GM19397 (cell line): ENCODE results near the gene LRRFIP1.
"Not testable (repeated sequence)": the region's sequence is repeated elsewhere in the genome, so short reads cannot be mapped to it uniquely, and the experiment has no call there.

Experiments used
- ATAC-seq: cut with Tn5 transposase; IDR thresholded peaks from one replicate; pipeline ENCODE4 v1.9.1; 2021; ENCODE audit warnings: mild to moderate bottlenecking, moderate library complexity; ENCODE audit not compliant: unreplicated experiment

LRRFIP1 gene

GRCh38 chr2:237597196-237598145 is 29.9 kb upstream of the LRRFIP1 start:
- no peak for ATAC-seq

GRCh38 chr2:237598468-237599208 is 28.7 kb upstream of the LRRFIP1 start:
- ATAC-seq: no peak

GRCh38 chr2:237599465-237600110 is 27.8 kb upstream of the LRRFIP1 start:
- ATAC-seq: no peak

- no peak for ATAC-seq
Observed at GRCh38 chr2:237600205-237600846, 27.1 kb upstream of the LRRFIP1 start.

GRCh38 chr2:237601453-237602116 is 25.8 kb upstream of the LRRFIP1 start:
- no peak for ATAC-seq

GRCh38 chr2:237602409-237602808 is 25.0 kb upstream of the LRRFIP1 start:
- ATAC-seq: no peak

- no peak for ATAC-seq
Observed at GRCh38 chr2:237603049-237603717, 24.2 kb upstream of the LRRFIP1 start.

GRCh38 chr2:237603718-237604362 is 23.5 kb upstream of the LRRFIP1 start:
- no peak for ATAC-seq

GRCh38 chr2:237604391-237604790 is 23.0 kb upstream of the LRRFIP1 start:
- ATAC-seq: no peak

GRCh38 chr2:237604960-237605359 is 22.4 kb upstream of the LRRFIP1 start:
- ATAC-seq: no peak

GRCh38 chr2:237606522-237606921 is 20.9 kb upstream of the LRRFIP1 start:
- not testable (repeated sequence) for ATAC-seq

GRCh38 chr2:237612527-237613357 is 14.6 kb upstream of the LRRFIP1 start:
- ATAC-seq: no peak

- ATAC-seq: no peak
Observed at GRCh38 chr2:237613679-237614078, 13.7 kb upstream of the LRRFIP1 start.

- no peak for ATAC-seq
Observed at GRCh38 chr2:237614151-237614720, 13.2 kb upstream of the LRRFIP1 start.

- ATAC-seq: no peak
Observed at GRCh38 chr2:237615631-237616249, 11.6 kb upstream of the LRRFIP1 start.

GRCh38 chr2:237616373-237616733 is 11.0 kb upstream of the LRRFIP1 start:
- ATAC-seq: no peak

- no peak for ATAC-seq
Observed at GRCh38 chr2:237616734-237617586, 10.4 kb upstream of the LRRFIP1 start.
